Epithelial cell of proximal tubule (primary cell): ENCODE measurements around the gene TMEM119. TPM values are rescaled to one million over a fixed set of nuclear protein-coding genes. Genes with fewer than 3 reads are reported as not detected.
"Not testable (repeated sequence)": the region's sequence is repeated elsewhere in the genome, so short reads cannot be mapped to it uniquely, and the experiment has no call there.

Source experiments
- DNase-seq: peaks from one replicate; pipeline ENCODE4 v3.0.0-alpha.2; 2011; ENCODE audit warnings: low read depth
- H3K4me3 ChIP-seq: 2 replicates; pipeline ENCODE4 v1.5.1; 2011; ENCODE audit warnings: low read depth, mild to moderate bottlenecking, low read length
- CTCF ChIP-seq: conservative IDR thresholded peaks from 2 replicates; pipeline ENCODE4 v1.5.1; 2012; ENCODE audit warnings: low read depth, mild to moderate bottlenecking, low read length
- total RNA-seq: library from RNA; depleted of rRNA; stranded (reverse); fragments of >200 nt; gene quantifications from 2 replicates; pipeline ENCODE4 v1.2.3, GENCODE V29; 2015

The TMEM119 gene
- total RNA-seq, 1 donor from 2014 or later: 0.06 TPM

- TF ChIP-seq CTCF: no peak
- no peak overlapping the region for H3K4me3 ChIP-seq
- DNase-seq: no peak
Measured at GRCh38 chr12:108578813-108579212, 19.1 kb downstream of the TMEM119 start.

- TF ChIP-seq CTCF: no peak
- no peak overlapping the region for H3K4me3 ChIP-seq
- DNase-seq: no peak
Measured at GRCh38 chr12:108578264-108578663, 19.6 kb downstream of the TMEM119 start.

- H3K4me3 ChIP-seq: no peak overlapping the region
- DNase-seq: no peak
Measured at GRCh38 chr12:108577458-108577857, 20.4 kb downstream of the TMEM119 start.

GRCh38 chr12:108576660-108577234 is 21.1 kb downstream of the TMEM119 start:
- no peak for TF ChIP-seq CTCF
- no peak for DNase-seq
- H3K4me3 ChIP-seq: no peak overlapping the region

More at GRCh38 chr12:108577458-108577857, 20.4 kb downstream of the TMEM119 start:
- TF ChIP-seq CTCF: no peak

- H3K4me3 ChIP-seq: no peak overlapping the region
- TF ChIP-seq CTCF: no peak
- DNase-seq: no peak
Measured at GRCh38 chr12:108575199-108575912, 22.5 kb downstream of the TMEM119 start.

GRCh38 chr12:108574276-108574675 is 23.6 kb downstream of the TMEM119 start:
- H3K4me3 ChIP-seq, DNase-seq: not testable (repeated sequence)

- TF ChIP-seq CTCF: no peak
- no peak for DNase-seq
- no peak overlapping the region for H3K4me3 ChIP-seq
Measured at GRCh38 chr12:108573317-108573716, 24.6 kb downstream of the TMEM119 start.
